H1 (cell line): ENCODE data around the gene SRSF3. TPM values are rescaled to one million over a fixed set of nuclear protein-coding genes. Genes with fewer than 3 reads are reported as not detected.

Source experiments
- CTCF ChIA-PET: fragments of 300-600 bp; sonication (Branson Sonifier 250); formaldehyde crosslinking; loops from one replicate; lab custom pipeline; 2021; ENCODE audit not compliant: partially characterized antibody; lab: Charles Lee
- POLR2A ChIA-PET: fragments of 300-600 bp; sonication (Branson Sonifier 250); formaldehyde crosslinking; loops from one replicate; lab custom pipeline; 2021; ENCODE audit warnings: inconsistent platforms; ENCODE audit not compliant: partially characterized antibody; lab: Charles Lee
- DNase-seq, 2 experiments: peaks; one replicate each; pipeline versions ENCODE4 v3.0.0 to v3.0.0-alpha.2; 2010 to 2022; ENCODE audit warnings: low spot score in 2 of 2, low read depth in 1 of 2, mixed read lengths in 1 of 2
- FAIRE-seq: peaks from 2 replicates; lab custom pipeline; 2011; peaks lifted over from hg19 to GRCh38; lab: Jason Lieb, UNC
- H2AFZ ChIP-seq: 2 replicates; pipeline ENCODE4 v1.8.1; 2012; ENCODE audit warnings: low read length, inconsistent platforms
- H2AK5ac ChIP-seq: 2 replicates; pipeline ENCODE4 v1.6.1; 2013; ENCODE audit warnings: low read depth, low read length
- H2BK120ac ChIP-seq: replicated peaks from 2 replicates; pipeline ENCODE3; 2013; ENCODE audit warnings: low read depth, low read length, inconsistent platforms
- H2BK12ac ChIP-seq: 2 replicates; pipeline ENCODE4 v1.6.1; 2013; ENCODE audit warnings: low read depth, low read length
- H2BK15ac ChIP-seq: 2 replicates; pipeline ENCODE4 v1.6.1; 2013; ENCODE audit warnings: low read length
- H2BK20ac ChIP-seq: 2 replicates; pipeline ENCODE4 v1.6.1; 2013; ENCODE audit warnings: low read length
- H2BK5ac ChIP-seq: 2 replicates; pipeline ENCODE4 v1.6.1; 2013; ENCODE audit warnings: low read depth, low read length
- H3K14ac ChIP-seq: 2 replicates; pipeline ENCODE4 v1.6.1; 2013; ENCODE audit warnings: inconsistent platforms; ENCODE audit not compliant: insufficient read length
- H3K18ac ChIP-seq: 2 replicates; pipeline ENCODE4 v1.6.1; 2013; ENCODE audit warnings: low read length; ENCODE audit errors: extremely low read depth
- H3K23ac ChIP-seq: 2 replicates; pipeline ENCODE4 v1.6.1; 2013; ENCODE audit warnings: inconsistent platforms; ENCODE audit not compliant: insufficient read length
- H3K23me2 ChIP-seq: 2 replicates; pipeline ENCODE4 v1.6.1; 2013; ENCODE audit warnings: low read depth, low read length
- H3K27ac ChIP-seq: 2 replicates; pipeline ENCODE4 v1.6.1; 2011; ENCODE audit warnings: low read depth, low read length, inconsistent platforms
- H3K27me3 ChIP-seq, 4 experiments: replicated peaks in 1 of 4; 1 replicate in 1 of 4; 2 replicates in 3 of 4; pipeline versions ENCODE4 v1.6.1 to v1.8.1; 2011 to 2013; ENCODE audit warnings: low read length in 3 of 4, mild to moderate bottlenecking in 3 of 4, inconsistent platforms in 2 of 4, mixed read lengths in 2 of 4, moderate library complexity in 1 of 4; ENCODE audit not compliant: control insufficient read depth in 3 of 4, insufficient read depth in 3 of 4; ENCODE audit errors: extremely low read depth in 1 of 4
- H3K36me3 ChIP-seq, 4 experiments: 2 replicates each; pipeline versions ENCODE4 v1.6.1 to v1.8.1; 2011 to 2013; ENCODE audit warnings: mild to moderate bottlenecking in 4 of 4, low read length in 3 of 4, moderate library complexity in 2 of 4, control low read depth in 1 of 4, inconsistent platforms in 1 of 4; ENCODE audit not compliant: insufficient read depth in 4 of 4, control insufficient read depth in 2 of 4
- H3K4ac ChIP-seq: replicated peaks from 2 replicates; pipeline ENCODE3; 2013; ENCODE audit warnings: low read length, low read depth, mixed read lengths, inconsistent platforms; ENCODE audit not compliant: insufficient read length
- H3K4me1 ChIP-seq, 4 experiments: replicated peaks in 1 of 4; 1 replicate in 1 of 4; 2 replicates in 3 of 4; pipeline versions ENCODE4 v1.6.1 to v1.8.1; 2011 to 2013; ENCODE audit warnings: low read length in 3 of 4, inconsistent platforms in 2 of 4, mixed read lengths in 1 of 4; ENCODE audit not compliant: insufficient read depth in 4 of 4, control insufficient read depth in 3 of 4
- H3K4me2 ChIP-seq, 2 experiments: 2 replicates each; pipeline versions ENCODE4 v1.6.1 to v1.8.1; 2011 to 2013; ENCODE audit warnings: low read depth in 2 of 2, low read length in 2 of 2, control low read depth in 1 of 2, inconsistent platforms in 1 of 2, mild to moderate bottlenecking in 1 of 2; ENCODE audit not compliant: insufficient read depth in 1 of 2
- H3K4me3 ChIP-seq, 4 experiments: fragments of 200-600, 300-600 bp in 1 of 4; sonication (generic), shearing (Covaris generic), sonication (Bioruptor Twin) in 1 of 4; 2 replicates each; pipeline versions ENCODE4 v1.5.1 to v1.8.1; 2011 to 2016; ENCODE audit warnings: low read length in 4 of 4, low read depth in 3 of 4, control low read depth in 2 of 4, inconsistent platforms in 2 of 4, mild to moderate bottlenecking in 2 of 4, mixed read lengths in 1 of 4, moderate library complexity in 1 of 4; ENCODE audit not compliant: insufficient read depth in 2 of 4; ENCODE audit errors: extremely low read depth in 1 of 4
- H3K56ac ChIP-seq: replicated peaks from 2 replicates; pipeline ENCODE3; 2013; ENCODE audit warnings: low read depth, mild to moderate bottlenecking, mixed read lengths, low read length, inconsistent platforms; ENCODE audit not compliant: insufficient read length
- H3K79me1 ChIP-seq: 2 replicates; pipeline ENCODE4 v1.6.1; 2013; ENCODE audit warnings: low read depth, low read length, control low read depth
- H3K79me2 ChIP-seq, 2 experiments: 2 replicates each; pipeline versions ENCODE4 v1.6.1 to v1.8.1; 2012 to 2013; ENCODE audit warnings: low read length in 2 of 2, mild to moderate bottlenecking in 2 of 2, inconsistent platforms in 1 of 2; ENCODE audit not compliant: insufficient read depth in 2 of 2, control insufficient read depth in 1 of 2
- H3K9ac ChIP-seq, 4 experiments: replicated peaks in 1 of 4; 1 replicate in 1 of 4; 2 replicates in 3 of 4; pipeline versions ENCODE4 v1.6.1 to v1.8.1; 2011 to 2013; ENCODE audit warnings: low read depth in 3 of 4, low read length in 3 of 4, control low read depth in 2 of 4, mild to moderate bottlenecking in 2 of 4, moderate library complexity in 2 of 4, inconsistent platforms in 1 of 4; ENCODE audit errors: extremely low read depth in 1 of 4
- H3K9me3 ChIP-seq, 2 experiments: 2 replicates each; pipeline versions ENCODE4 v1.6.1 to v1.8.1; 2012 to 2013; ENCODE audit warnings: mild to moderate bottlenecking in 2 of 2, moderate library complexity in 2 of 2, control low read depth in 1 of 2, inconsistent platforms in 1 of 2, low read depth in 1 of 2, low read length in 1 of 2, mixed read lengths in 1 of 2; ENCODE audit not compliant: insufficient read depth in 2 of 2
- H4K20me1 ChIP-seq, 2 experiments: replicated peaks in 1 of 2; 2 replicates each; pipeline versions ENCODE3 to v1.8.1; 2011 to 2013; ENCODE audit warnings: inconsistent platforms in 2 of 2, low read length in 2 of 2, mild to moderate bottlenecking in 1 of 2; ENCODE audit not compliant: insufficient read depth in 2 of 2, control insufficient read depth in 1 of 2
- H4K5ac ChIP-seq: 2 replicates; pipeline ENCODE4 v1.6.1; 2013; ENCODE audit warnings: low read length, low read depth, mixed read lengths, inconsistent platforms; ENCODE audit not compliant: insufficient read length
- H4K8ac ChIP-seq: 2 replicates; pipeline ENCODE4 v1.8.0; 2013; ENCODE audit warnings: mild to moderate bottlenecking, moderate library complexity, low read length, inconsistent platforms; ENCODE audit not compliant: insufficient read depth; ENCODE audit errors: extremely low read depth
- H4K91ac ChIP-seq: replicated peaks from 2 replicates; pipeline ENCODE3; 2013; ENCODE audit warnings: low read length, mixed read lengths, inconsistent platforms; ENCODE audit not compliant: insufficient read length
- RNF2 ChIP-seq: fragments of 200-900, 300-1000 bp; sonication (generic); IDR thresholded peaks from 2 replicates; pipeline ENCODE4 v1.7.1; 2016; ENCODE audit warnings: borderline replicate concordance, low read depth, mild to moderate bottlenecking, antibody characterized with exemption, low read length; ENCODE audit not compliant: poor library complexity, severe bottlenecking; ENCODE audit errors: missing control alignments
- TCF12 ChIP-seq: IDR thresholded peaks from 2 replicates; pipeline ENCODE4 v1.6.1; 2011; ENCODE audit warnings: low read depth, mild to moderate bottlenecking, low read length
- WGBS, 2 experiments: shearing (Covaris generic) in 1 of 2; methylation state at CpG; one replicate each; pipeline versions ENCODE4 v1.1.6 to v1.1.7; 2013 to 2015; ENCODE audit warnings: low lambda C conversion rate in 2 of 2, mixed read lengths in 2 of 2, inconsistent platforms in 1 of 2, low coverage in 1 of 2, missing lambda C conversion rate in 1 of 2; ENCODE audit not compliant: insufficient replicate concordance in 2 of 2, insufficient coverage in 1 of 2, insufficient read length in 1 of 2; ENCODE audit errors: extremely low coverage in 1 of 2, missing lambda C conversion rate in 1 of 2; 5-methylcytosine and 5-hydroxymethylcytosine counted together
- polyA plus RNA-seq, 7 experiments: library from polyadenylated mRNA; depleted of rRNA in 3 of 7; stranded (reverse) in 5 of 7; unstranded in 2 of 7; fragments of >200 nt in 5 of 7; fragments of 200-250 nt in 2 of 7; gene quantifications; 1 replicate in 5 of 7; 2 replicates in 1 of 7; 4 replicates in 1 of 7; pipeline versions ENCODE4 v1.2.1 to v1.2.3, GENCODE V29; 2011 to 2013; ENCODE audit warnings: missing spikeins in 2 of 7, mixed read lengths in 2 of 7
- total RNA-seq: library from RNA; stranded (reverse); fragmentation: NEBNext Ultra II Directional; extraction: Animal tissue kit (Norgen Biotek cat#: 25700); gene quantifications from 2 replicates; pipeline ENCODE4 v1.2.1, GENCODE V29; 2021

Gene SRSF3
- total and polyA plus RNA-seq, 2 of the 8 experiments (the other 6 are each of a cell fraction or from before 2014, with no cell fraction given) = 471 to 689 TPM

DNA sequence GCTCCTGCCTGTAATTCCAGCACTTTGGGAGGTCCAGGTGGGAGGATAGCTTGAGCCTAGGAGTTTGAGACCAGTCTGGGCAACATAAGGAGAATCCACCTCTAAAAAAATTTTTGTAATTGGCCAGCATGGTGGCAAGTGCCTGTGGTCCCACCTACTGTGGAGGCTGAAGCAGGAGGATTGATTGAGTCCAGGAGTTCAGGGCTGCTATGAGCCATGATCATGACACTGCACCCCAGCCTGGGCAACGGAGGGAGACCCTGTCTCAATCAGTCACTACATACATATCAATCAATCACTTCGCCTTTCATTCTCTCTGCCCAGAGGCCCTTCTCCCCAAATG lies 45.8 kb upstream of the SRSF3 start:
- Histone ChIP-seq H2AFZ (peak overlapping the region; percentile 42; the same call in 1 of the 2 replicates), H3K18ac (no peak overlapping the region), H3K14ac (no peak overlapping the region), H3K4ac (no peak overlapping the region), H3K9ac (no peak overlapping the region), H2BK120ac (no peak overlapping the region), H3K9me3 (no peaks in the 10 kb centered on the region), H3K36me3 (no peaks in the 10 kb centered on the region; a peak in 1 of 8 replicates), H2BK5ac (no peak overlapping the region), H3K56ac (no peak overlapping the region), H4K8ac (0 out of 2 replicates have a peak overlapping the region, but pooled peaks have one; percentile 0), H4K20me1 (no peaks in the 10 kb centered on the region), H2AK5ac (peak overlapping the region; percentile 16; the same call in 1 of the 2 replicates), H2BK20ac (no peak overlapping the region), H4K5ac (no peak overlapping the region), H3K79me1 (peaks cover 3% of the 10 kb centered on the region), H3K79me2 (peaks cover 6 to 34% of the 10 kb centered on the region in 2 experiments; a peak in 3 of 4 replicates), H3K27ac (no peak overlapping the region), H3K23me2 (peaks cover 9% of the 10 kb centered on the region), H3K4me3 (no peak overlapping the region), H3K27me3 (no peaks in the 10 kb centered on the region), H2BK12ac (0 out of 2 replicates have a peak overlapping the region, but pooled peaks have one; percentile 76), H3K23ac (no peak overlapping the region), H4K91ac (no peak overlapping the region), H3K4me2 (no peak overlapping the region; a peak in 1 of 4 replicates), H3K4me1 (peaks cover 0 to 9% (median 4%) of the 10 kb centered on the region in 4 experiments; a peak in 4 of 7 replicates), H2BK15ac (peak overlapping the region; percentile 81; the same call in 1 of the 2 replicates)
- TF ChIP-seq TCF12 (no peak), RNF2 (no peak)
- CTCF ChIA-PET = interaction anchor here (0.6 to 1.1 kb wide), 3 partner anchors 9 to 187 kb away, joined by 3 to 4 read pairs (median 3); no protein-coding TSS in a partner anchor
- DNase-seq (no peak), FAIRE-seq (no peak)
- POLR2A ChIA-PET = interaction anchor here (1.0 to 3.5 kb wide), 6 partner anchors 19 to 51 kb away, joined by 3 to 12 read pairs (median 4); no protein-coding TSS in a partner anchor
- WGBS, 2 experiments = 91% methylated on average over 2 of the region's 2 CpGs; no CpG with 5 or more reads in 1 of the 2 experiments
